ENCODE data around the gene SKI. TPM values are rescaled to one million over a fixed set of nuclear protein-coding genes. Genes with fewer than 3 reads are reported as not detected.

Gene SKI
- total RNA-seq, 1 experiment from 2014 or later, result 13.1 TPM

DNA sequence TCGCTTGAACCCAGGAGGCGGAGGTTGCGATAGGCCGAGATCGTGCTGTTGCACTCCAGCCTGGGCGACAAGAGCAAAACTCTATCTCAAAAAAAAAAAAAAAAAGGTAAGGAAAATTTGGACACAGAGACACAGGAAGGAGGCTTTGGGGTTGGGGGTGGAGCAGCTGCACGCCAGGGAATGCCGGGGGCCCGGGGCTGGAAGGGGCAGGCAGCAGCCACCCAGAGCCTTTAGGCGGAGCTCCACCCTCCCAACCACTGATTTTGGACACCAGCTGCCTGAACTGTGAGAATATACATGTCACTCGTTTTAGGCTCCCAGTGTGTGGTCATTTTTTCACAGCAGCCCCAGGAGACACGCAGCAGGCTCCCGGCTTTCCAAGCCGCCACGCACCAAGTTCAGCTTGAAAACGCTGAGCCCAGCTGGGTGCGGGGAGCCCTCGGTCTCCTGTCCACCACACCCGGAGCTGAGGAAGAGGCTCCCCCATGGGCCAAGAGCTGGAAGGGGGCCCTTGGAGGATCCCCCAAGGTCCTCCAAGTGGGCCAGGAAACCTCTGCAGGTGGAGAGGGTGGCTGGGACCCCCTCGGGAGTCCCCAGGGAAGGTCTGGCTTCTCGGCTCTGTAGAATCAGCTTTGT, 27.7 kb upstream of the SKI start:
- H3K9me3 ChIP-seq (replicated peaks), result no peaks in the 10 kb centered on the region
- no peak overlapping the region for H3K4me3 ChIP-seq
- H3K27ac ChIP-seq, result no peak overlapping the region
- H3K4me1 ChIP-seq, result peaks cover 22% of the 10 kb centered on the region
- peak; percentile 84 to 85 for DNase-seq
- H3K36me3 ChIP-seq, result no peaks in the 10 kb centered on the region
- peaks cover 7% of the 10 kb centered on the region; the same call in 1 of the 2 replicates for H3K27me3 ChIP-seq

DNA sequence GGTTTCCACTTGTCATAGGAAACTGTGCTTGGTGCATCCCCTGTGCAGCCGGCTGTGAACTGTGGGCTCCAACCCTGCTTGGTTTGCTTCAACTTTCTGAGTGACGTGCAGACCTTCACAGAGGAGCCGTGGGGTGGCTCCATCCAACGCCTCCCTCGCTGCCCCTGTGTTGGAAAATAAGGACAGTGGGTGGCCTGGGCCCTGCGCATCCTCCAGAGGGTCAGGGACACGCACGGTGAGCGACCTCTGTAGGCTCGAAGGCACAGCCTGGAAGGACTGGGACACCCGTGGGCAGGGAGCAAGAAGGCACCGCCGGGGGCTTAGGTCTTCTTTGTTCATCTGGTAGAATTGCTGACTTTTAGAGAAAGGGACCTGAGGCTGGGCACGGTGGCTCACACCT, 27.1 kb upstream of the SKI start:
- Histone ChIP-seq H3K9me3 (replicated peaks) (no peaks in the 10 kb centered on the region), H3K36me3 (no peaks in the 10 kb centered on the region), H3K27me3 (peaks cover 7% of the 10 kb centered on the region; the same call in 1 of the 2 replicates), H3K4me1 (peaks cover 22% of the 10 kb centered on the region), H3K27ac (no peak overlapping the region), H3K4me3 (no peak overlapping the region)
- no peak for DNase-seq

DNA sequence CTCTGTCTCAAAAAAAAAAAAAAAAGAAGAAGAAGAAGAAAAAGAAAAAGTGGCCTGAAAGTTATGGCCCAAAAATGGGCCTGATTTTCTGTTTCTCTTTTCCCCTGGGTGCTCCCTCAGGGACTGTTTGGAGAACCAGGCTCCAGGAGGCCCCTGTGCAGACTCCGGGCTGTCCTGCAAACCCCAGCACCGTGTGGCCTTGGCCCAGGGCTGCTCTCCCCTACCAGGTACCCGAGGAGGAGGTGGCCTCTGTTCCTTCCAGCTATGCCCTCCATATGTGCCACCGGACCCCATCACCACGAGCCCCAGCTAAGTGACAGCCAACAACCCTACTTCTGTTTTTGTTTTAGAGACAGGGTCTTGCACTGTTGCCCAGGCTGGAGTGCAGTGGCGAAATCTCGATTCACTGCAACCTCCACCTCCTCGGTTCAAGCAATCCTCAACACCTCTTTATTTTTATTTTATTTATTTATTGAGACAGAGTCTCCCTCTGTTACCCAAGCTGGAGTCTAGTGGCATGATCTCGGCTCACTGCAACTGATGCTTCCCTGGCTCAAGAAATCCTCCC, 26.0 kb upstream of the SKI start:
- DNase-seq, result no peak

DNA sequence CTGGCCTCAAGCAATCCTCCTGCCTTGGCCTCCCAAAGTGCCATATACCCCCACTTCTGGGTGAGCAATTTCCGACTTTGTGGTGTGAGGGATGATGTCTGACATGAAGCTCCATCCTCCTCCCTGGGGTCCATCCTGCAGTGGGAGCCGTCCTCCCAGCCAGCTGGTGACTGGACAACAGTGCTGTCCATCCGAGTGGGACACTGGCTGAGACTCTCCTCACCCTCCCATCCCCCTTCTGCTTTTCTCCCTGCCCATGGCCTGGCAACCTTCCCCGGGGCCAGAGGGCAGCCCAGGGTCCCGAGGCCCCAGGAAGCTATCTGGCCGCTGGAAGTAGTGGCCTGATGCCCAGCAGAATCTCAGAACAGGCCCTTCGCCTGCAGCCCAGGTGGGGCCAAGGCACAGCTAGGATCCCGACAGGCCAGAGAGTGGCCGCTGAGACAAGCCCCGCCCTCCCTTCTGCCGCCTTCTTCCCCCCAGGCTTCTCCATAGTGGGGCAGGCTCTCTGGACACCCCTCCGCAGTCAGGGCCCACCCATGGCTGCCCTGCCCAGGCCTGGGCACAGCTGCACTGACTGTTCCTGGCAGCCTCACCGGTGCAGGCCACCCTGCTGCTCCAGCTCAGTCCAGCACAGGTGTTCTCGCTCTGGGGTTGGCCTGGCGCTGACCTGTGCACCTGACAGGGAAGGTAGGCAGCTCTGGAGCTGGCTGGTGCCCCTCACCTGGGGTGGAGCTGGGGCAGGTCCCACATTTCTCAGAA, 25.1 kb upstream of the SKI start:
- Histone ChIP-seq H3K27ac (no peak overlapping the region), H3K27me3 (peaks cover 13% of the 10 kb centered on the region; the same call in 1 of the 2 replicates), H3K9me3 (replicated peaks) (no peaks in the 10 kb centered on the region), H3K4me1 (peaks cover 29% of the 10 kb centered on the region), H3K4me3 (no peak overlapping the region), H3K36me3 (no peaks in the 10 kb centered on the region)
- DNase-seq, result no peak

More for the DNA sequence above, 26.0 kb upstream of the SKI start:
- H3K36me3 ChIP-seq, result no peaks in the 10 kb centered on the region
- no peaks in the 10 kb centered on the region for H3K9me3 ChIP-seq (replicated peaks)
- no peak overlapping the region for H3K4me3 ChIP-seq
- no peak overlapping the region for H3K27ac ChIP-seq
- H3K27me3 ChIP-seq, result peaks cover 8% of the 10 kb centered on the region; the same call in 1 of the 2 replicates
- H3K4me1 ChIP-seq, result peaks cover 22% of the 10 kb centered on the region

DNA sequence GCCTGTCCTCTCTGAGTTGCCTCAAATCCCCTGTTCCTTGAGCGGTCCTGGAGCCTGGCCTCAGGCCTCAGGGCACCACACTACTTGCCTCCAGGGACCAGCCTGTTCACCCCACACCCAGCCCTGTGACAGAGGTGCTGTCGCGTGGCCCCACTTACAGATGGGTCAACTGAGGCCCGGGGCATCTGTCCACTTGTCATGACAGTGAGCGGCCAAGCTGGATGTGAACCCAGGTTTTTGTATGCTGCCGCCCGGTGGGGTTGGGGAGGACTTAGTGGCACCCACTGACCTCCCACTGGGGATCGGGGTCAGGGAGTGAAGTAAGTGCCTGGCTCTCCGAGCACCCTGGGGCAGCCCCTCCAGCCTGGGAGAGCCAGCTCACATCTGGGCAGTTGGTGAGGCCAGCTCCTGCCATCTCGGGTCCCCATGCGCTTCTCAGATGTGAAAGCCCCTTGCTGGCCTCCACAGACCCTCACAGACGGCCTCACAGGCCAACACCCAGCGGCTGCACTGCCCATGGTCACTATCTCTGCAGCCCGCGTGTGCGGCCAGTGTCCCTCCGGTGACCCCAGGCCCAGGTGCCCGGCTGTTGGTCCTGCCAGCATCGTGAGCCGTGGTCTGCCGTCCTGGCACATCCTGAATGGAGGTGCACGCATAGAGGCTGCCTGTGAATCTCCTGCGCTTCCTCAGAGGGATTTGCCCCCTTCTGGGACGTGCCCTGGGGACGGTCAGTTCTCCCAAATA, 24.3 kb upstream of the SKI start:
- DNase-seq, result no peak
- Histone ChIP-seq H3K27me3 (peaks cover 16% of the 10 kb centered on the region; the same call in 1 of the 2 replicates), H3K27ac (no peak overlapping the region), H3K36me3 (no peaks in the 10 kb centered on the region), H3K9me3 (replicated peaks) (no peaks in the 10 kb centered on the region), H3K4me3 (peak overlapping the region; percentile 52), H3K4me1 (peaks cover 37% of the 10 kb centered on the region)

DNA sequence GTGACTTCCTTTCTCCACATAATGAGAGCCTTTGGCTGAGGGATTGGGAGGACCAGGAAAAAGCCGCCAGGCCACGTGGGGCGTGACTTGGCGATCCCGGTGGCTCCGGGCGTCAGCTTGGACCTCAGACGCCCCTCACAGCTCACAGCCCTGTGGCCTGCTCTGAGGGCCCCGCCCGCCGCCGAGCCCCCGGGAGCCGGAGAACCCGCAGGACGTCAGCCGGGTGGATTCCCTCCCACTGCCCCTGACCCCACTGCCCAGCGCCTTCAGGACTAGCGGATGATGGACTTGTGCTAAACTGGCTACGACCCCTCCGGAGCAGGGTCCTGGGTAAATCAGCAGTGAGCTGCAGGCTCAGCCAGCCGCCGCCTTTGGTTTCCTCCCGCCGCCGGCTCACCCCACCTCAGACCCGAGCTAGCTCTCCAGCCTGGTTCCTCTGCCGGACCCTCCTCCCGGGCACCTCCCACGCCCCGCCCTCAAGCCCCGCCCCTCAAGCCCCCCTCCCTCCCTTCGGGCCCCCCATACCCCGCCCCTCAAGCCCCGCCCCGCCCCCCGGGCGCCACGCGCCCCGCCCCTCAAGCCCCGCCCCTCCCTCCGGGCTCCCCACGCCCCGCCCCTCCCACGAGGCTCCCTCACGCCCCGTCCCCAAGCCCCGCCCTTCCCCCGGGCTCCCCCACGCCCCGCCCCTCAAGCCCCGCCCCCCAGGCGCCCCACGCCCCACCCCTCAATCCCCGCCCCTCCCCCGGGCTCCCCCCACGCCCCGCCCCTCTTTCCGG, 23.5 kb upstream of the SKI start:
- Histone ChIP-seq H3K27ac (no peak overlapping the region), H3K36me3 (no peaks in the 10 kb centered on the region), H3K4me3 (peak overlapping the region; percentile 52), H3K9me3 (replicated peaks) (no peaks in the 10 kb centered on the region), H3K4me1 (peaks cover 43% of the 10 kb centered on the region), H3K27me3 (peaks cover 16% of the 10 kb centered on the region; the same call in 1 of the 2 replicates)
- DNase-seq, result peak; percentile 85 to 86

DNA sequence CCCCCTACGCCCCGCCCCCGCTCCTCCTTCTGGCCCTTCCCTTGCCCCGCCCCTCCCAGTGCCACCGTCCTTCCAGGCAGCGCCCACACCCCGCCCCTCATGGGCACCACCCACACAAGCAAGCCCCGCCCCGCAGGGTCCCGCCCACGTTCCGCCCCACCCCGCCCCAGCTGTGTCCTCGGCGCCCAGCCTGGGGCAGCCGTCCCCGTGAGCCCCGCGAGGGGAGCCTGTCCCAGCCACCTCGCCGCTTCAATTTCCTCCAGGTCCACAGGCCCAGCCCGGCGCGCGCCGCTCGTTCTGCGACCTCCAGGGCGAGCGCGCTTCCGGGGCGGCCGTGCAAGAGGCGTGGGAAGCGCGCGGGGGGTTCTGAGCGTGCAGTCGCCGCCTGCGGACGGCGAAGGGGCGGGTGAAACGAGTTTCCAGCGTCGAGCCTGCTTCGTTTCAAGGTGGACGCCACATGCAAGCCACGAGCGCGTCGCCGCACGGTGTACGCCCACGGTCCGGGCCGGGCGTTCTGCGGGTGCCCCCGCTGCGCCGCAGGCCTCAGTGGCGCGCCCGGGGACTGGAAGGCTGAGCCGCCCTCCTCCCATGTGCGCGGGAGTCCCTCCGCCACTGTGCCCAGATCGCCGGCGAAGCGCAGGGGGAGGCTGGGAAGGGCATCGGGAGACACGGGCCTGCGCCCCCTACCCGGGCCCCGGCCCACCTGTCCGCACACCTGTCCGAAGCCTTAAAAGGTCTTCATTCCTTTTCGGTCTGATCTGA, 22.7 kb upstream of the SKI start:
- H3K9me3 ChIP-seq (replicated peaks), result no peaks in the 10 kb centered on the region
- DNase-seq, result peak; percentile 95 to 96
- peaks cover 41% of the 10 kb centered on the region for H3K4me1 ChIP-seq
- H3K27me3 ChIP-seq, result peaks cover 16% of the 10 kb centered on the region; the same call in 1 of the 2 replicates
- no peak overlapping the region for H3K27ac ChIP-seq
- H3K36me3 ChIP-seq, result no peaks in the 10 kb centered on the region
- H3K4me3 ChIP-seq, result no peak overlapping the region

DNA sequence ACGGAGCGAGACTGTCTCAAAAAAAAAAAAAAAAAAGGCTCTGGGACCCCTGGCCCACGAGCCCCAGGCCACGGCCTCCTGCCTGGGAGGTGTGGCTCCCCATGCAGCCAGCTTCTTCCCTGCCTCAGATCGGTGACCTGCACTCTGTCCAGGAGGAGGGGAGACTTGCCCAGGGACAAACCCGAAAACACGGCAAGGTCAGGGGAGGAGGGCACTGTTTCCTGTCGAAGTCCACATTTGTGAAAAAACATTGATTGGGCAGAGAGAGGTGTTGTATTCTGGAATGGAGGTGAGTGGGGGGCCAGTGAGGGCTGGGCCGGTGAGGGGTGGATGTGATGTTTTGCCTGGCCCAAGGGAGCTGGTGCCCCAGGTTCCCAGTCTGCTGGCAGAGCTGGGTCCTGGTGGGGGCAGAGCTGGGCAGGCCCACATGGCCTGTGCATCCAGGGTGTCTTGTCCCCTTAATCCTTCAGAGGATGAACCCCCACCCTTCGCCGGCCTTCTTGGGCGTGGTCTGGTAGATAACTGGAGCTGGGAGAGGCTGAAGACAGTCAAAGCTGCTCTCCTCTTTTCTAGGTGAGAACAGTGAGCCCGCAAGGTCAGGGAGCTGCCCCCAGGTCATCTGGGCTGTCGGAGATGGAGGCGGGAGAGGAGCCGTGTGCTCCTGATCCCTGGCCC, 21.2 kb upstream of the SKI start:
- H3K4me3 ChIP-seq, result no peak overlapping the region
- H3K36me3 ChIP-seq, result no peaks in the 10 kb centered on the region
- no peak overlapping the region for H3K27ac ChIP-seq
- no peaks in the 10 kb centered on the region for H3K9me3 ChIP-seq (replicated peaks)
- peaks cover 16% of the 10 kb centered on the region; the same call in 1 of the 2 replicates for H3K27me3 ChIP-seq
- DNase-seq, result no peak
- H3K4me1 ChIP-seq, result peaks cover 37% of the 10 kb centered on the region

DNA sequence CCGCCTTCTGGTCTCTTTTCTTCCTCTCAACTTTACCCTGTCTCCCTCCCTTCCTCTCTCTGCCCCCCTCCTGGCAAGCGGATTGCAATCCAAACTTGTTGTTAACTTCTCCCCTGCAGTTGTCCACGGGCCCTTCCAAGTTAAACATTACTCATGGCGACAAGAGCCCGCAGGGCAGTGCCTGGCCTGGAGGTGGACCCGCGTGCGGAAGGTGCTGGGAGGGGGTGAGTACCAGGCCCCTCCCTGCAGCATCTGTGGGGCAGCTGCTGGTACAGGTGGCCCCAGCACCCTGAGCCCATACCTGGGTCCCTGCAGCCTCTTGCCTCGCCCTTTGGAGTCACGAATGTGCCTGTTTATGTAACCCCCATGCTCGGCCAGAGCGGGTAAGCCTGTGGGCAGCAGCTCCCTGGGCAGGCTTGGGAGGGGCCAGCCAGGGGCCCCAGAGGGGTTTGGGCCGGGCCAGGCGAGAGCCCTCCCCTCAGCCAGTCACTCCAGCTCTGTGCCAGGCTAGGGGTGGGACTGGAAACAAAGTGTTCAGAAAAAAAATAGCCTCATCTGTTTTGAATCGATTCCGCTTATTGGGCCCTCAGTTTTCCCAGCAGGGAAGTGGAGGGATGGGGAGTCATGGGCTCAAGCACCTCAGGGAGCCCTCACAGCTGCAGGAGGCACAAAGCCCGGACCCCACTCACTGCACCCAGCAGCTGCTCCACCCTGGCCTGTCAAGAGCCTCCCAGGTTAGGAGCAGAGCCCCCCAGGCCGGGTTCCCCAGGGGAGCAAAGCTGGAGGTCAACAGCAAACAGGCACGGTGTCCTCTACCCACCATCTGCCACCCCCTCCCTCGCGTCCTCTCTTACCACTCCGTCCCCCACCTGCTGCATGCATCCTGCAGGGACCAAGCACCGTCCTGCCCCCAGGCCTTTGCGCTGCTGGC, 19.5 kb upstream of the SKI start:
- Histone ChIP-seq H3K4me1 (peaks cover 43% of the 10 kb centered on the region), H3K4me3 (no peak overlapping the region), H3K27ac (no peak overlapping the region), H3K9me3 (replicated peaks) (no peaks in the 10 kb centered on the region), H3K36me3 (no peaks in the 10 kb centered on the region), H3K27me3 (peaks cover 9% of the 10 kb centered on the region; the same call in 1 of the 2 replicates)
- peak; percentile 58 to 59 for DNase-seq

DNA sequence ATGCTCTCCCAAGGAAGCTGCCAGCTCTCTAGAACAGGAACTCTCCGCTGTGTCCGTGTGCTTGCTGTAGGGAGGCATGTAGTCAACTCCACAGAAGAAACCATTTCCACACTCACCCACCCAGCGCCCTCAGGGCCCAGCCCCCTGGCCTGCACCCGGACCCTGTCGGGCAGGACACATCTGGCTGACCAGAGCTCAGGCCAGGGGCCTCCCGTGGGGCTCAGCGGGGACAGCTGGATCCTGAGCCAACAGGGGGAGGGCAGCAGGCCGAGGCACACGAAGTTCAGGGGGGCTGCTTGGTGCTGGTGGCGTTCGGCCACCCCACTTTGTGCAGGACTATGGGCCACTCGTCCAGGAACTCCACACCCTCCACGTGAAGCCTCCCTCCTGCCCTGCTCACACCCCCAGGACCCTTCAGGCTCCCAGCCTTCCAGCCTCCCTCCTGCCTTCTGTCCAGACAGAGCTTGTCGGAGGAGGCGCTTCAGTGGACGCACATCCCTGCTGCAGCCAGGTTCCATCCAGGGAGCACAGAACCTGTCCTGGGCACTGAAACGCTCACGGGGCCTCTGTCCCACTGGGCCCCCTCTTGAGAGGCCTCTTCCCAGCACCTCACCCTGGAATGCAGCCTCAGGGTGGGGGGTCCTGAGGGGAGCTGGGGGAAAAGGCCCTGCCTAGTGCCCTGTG, 18.6 kb upstream of the SKI start:
- no peak overlapping the region for H3K4me3 ChIP-seq
- no peaks in the 10 kb centered on the region for H3K9me3 ChIP-seq (replicated peaks)
- no peak overlapping the region for H3K27ac ChIP-seq
- H3K36me3 ChIP-seq, result no peaks in the 10 kb centered on the region
- peaks cover 9% of the 10 kb centered on the region; the same call in 1 of the 2 replicates for H3K27me3 ChIP-seq
- no peak for DNase-seq
- peaks cover 43% of the 10 kb centered on the region for H3K4me1 ChIP-seq

DNA sequence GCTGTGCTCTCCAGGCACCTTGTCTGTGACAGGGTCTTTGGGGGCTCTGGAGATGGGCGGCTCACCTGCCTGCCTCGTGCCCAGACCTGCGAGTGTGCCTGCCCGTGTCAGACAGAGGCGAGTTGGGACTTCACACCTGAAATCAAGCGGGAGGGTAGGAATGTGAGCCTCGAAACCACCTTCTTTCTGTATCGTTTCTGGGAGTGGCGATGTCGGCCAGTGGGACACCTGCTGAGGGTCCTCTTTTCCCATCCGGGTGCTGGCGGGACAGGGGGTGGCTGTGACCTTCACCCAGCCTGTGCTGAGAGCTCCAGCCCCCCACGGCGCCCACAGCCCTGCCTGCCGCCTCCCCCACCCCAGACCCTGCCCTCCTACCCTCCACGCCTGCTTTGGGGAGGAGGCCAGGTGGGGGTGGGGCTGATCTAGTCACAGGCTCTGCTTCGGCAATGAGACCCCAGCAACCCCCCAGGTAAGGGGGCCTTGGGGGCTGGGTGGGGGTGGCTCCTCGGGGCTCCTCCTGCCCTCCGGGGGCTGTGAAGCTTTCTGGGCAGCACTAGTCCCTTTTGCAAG, 17.9 kb upstream of the SKI start:
- no peaks in the 10 kb centered on the region for H3K36me3 ChIP-seq
- H3K4me3 ChIP-seq, result no peak overlapping the region
- H3K9me3 ChIP-seq (replicated peaks), result no peaks in the 10 kb centered on the region
- peaks cover 44% of the 10 kb centered on the region for H3K4me1 ChIP-seq
- DNase-seq, result no peak
- no peak overlapping the region for H3K27ac ChIP-seq
- peaks cover 9% of the 10 kb centered on the region; the same call in 1 of the 2 replicates for H3K27me3 ChIP-seq
